Effector CD8-positive, alpha-beta T cell (primary cell): ENCODE results near the gene LMO3.

Experiments used
- DNase-seq: peaks from one replicate; lab custom pipeline; 2025; lab: John Stamatoyannopoulos, UW
- total RNA-seq, 4 experiments: gene quantifications; one replicate each; lab custom pipeline; 2026; lab: John Stamatoyannopoulos, UW

LMO3 gene
- 0 to 0.53 (median 0.09) reads per million in 4 experiments for total RNA-seq

GRCh38 chr12:16606117-16606200 is at the start of gene LMO3:
Gene LMO3 (minus strand): TSS chr12:16606162. CDS start chr12:16600860, 5,302 bp downstream.
- no peak for DNase-seq

- no peak for DNase-seq
Observed at GRCh38 chr12:16636435-16637055, 30.6 kb upstream of the LMO3 start.

GRCh38 chr12:16634786-16635185 is 28.8 kb upstream of the LMO3 start:
- DNase-seq: no peak

- DNase-seq: no peak
Observed at GRCh38 chr12:16626991-16627390, 21.0 kb upstream of the LMO3 start.

- no peak for DNase-seq
Observed at GRCh38 chr12:16622338-16622737, 16.4 kb upstream of the LMO3 start.

- DNase-seq: no peak
Observed at GRCh38 chr12:16619537-16619936, 13.6 kb upstream of the LMO3 start.

- no peak for DNase-seq
Observed at GRCh38 chr12:16618256-16618655, 12.3 kb upstream of the LMO3 start.

GRCh38 chr12:16613199-16613598 is 7.2 kb upstream of the LMO3 start:
- DNase-seq: no peak

GRCh38 chr12:16612647-16613046 is 6.7 kb upstream of the LMO3 start:
- no peak for DNase-seq

- DNase-seq: no peak
Observed at GRCh38 chr12:16611146-16611545, 5.2 kb upstream of the LMO3 start.

GRCh38 chr12:16610743-16611142 is 4.8 kb upstream of the LMO3 start:
- no peak for DNase-seq

- DNase-seq: no peak
Observed at GRCh38 chr12:16610001-16610585, 4.1 kb upstream of the LMO3 start.

GRCh38 chr12:16608946-16609539 is 3.1 kb upstream of the LMO3 start:
- DNase-seq: no peak

GRCh38 chr12:16607906-16608775 is 2.2 kb upstream of the LMO3 start:
- DNase-seq: no peak

GRCh38 chr12:16606991-16607390 is 1.0 kb upstream of the LMO3 start:
- DNase-seq: no peak

GRCh38 chr12:16606201-16606849 is 363 bp upstream of the LMO3 start:
- no peak for DNase-seq

GRCh38 chr12:16605642-16606116 is 283 bp downstream of the LMO3 start:
- no peak for DNase-seq

- DNase-seq: no peak
Observed at GRCh38 chr12:16604596-16605252, 1.2 kb downstream of the LMO3 start.

- DNase-seq: no peak
Observed at GRCh38 chr12:16603916-16604575, 1.9 kb downstream of the LMO3 start.

GRCh38 chr12:16603260-16603915 is 2.6 kb downstream of the LMO3 start:
- no peak for DNase-seq

- DNase-seq: no peak
Observed at GRCh38 chr12:16602412-16602811, 3.5 kb downstream of the LMO3 start.
